ENCODE results near the gene EVA1C. TPM values are rescaled to one million over a fixed set of nuclear protein-coding genes. Genes with fewer than 3 reads are reported as not detected.

The EVA1C gene
- total RNA-seq, 4 donors from 2014 or later = 43.1 to 71.4 (median 51.1) TPM

DNA sequence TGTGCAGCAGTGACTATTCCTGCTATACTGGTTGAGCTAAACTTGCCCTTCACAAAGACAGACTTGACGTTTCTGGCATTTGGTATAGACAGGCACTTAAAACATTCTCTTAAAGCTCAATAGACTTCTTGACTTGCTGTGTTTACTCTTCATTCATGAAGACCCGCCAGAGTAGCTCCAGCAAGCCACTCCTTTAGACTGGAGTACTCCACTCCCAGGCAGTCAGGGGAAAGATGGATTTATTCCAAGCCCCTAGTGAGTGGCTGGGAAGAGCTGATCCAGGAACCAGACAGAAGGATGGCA, 70.7 kb downstream of the EVA1C start:
- WGBS, 2 donors (ENCODE audit: low coverage in 1 of 2) = 42 to 50% methylated on average over 1 to 2 of the region's 2 CpGs
- no peak for ATAC-seq
- no peak overlapping the region for H3K4me3 ChIP-seq
- no peaks in the 10 kb centered on the region for H3K9me3 ChIP-seq
- no peak overlapping the region for H3K27ac ChIP-seq
- H3K36me3 ChIP-seq = peaks cover 0 to 57% of the 10 kb centered on the region in 2 donors
- TF ChIP-seq CTCF (IDR thresholded peaks at IDR 0.05) (no peak), EP300 (IDR thresholded peaks at IDR 0.05) (no peak), POLR2AphosphoS5 (IDR thresholded peaks at IDR 0.05) (no peak), POLR2A (IDR thresholded peaks at IDR 0.05) (no peak)
- no peaks in the 10 kb centered on the region for H3K27me3 ChIP-seq
- peaks cover 0 to 7% (median 0%) of the 10 kb centered on the region in 3 donors for H3K4me1 ChIP-seq

- 86 to 88% methylated on average over 8 to 16 of the region's 16 CpGs for WGBS, 2 donors (ENCODE audit: low coverage in 1 of 2)
- no peaks in the 10 kb centered on the region for H3K9me3 ChIP-seq
- peaks cover 0 to 68% of the 10 kb centered on the region in 2 donors for H3K36me3 ChIP-seq
- H3K27me3 ChIP-seq = no peaks in the 10 kb centered on the region
- no peak overlapping the region for H3K27ac ChIP-seq
- no peaks in the 10 kb centered on the region for H3K4me1 ChIP-seq
- ATAC-seq = no peak
- no peak overlapping the region for H3K4me3 ChIP-seq
- no peak for TF ChIP-seq CTCF (IDR thresholded peaks at IDR 0.05)
These were observed 72.3 kb downstream of the EVA1C start for GRCh38 chr21:32484706-32485380.

DNA sequence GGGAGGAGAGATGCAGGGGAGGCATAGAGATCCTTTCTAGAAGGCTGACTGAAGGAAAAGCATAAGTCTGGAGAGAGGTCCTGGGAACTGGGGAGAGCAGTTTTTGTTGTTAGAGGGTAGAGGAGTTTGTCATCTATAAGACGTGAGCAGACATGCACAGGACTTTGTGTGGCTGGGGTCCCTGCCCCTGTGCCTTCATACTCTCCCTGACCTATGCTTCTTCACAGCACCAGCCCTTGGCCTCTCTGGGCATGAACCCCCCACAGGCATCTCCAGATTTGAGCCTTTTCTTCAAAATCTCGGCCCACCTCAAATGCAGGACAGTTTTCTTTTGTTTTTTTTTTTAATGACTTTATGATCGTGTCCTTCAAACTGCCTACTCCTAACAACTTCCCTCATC, 79.9 kb downstream of the EVA1C start:
- 84 to 85% methylated on average over 3 of the region's 3 CpGs for WGBS, 2 donors (ENCODE audit: low coverage in 1 of 2)
- no peaks in the 10 kb centered on the region for H3K9me3 ChIP-seq
- no peak overlapping the region for H3K27ac ChIP-seq
- H3K36me3 ChIP-seq = peaks cover 0 to 62% of the 10 kb centered on the region in 2 donors
- no peaks in the 10 kb centered on the region for H3K27me3 ChIP-seq
- H3K4me1 ChIP-seq = peaks cover 0 to 18% (median 0%) of the 10 kb centered on the region in 3 donors
- H3K4me3 ChIP-seq = no peak overlapping the region
- no peak for ATAC-seq
- TF ChIP-seq POLR2AphosphoS5 (IDR thresholded peaks at IDR 0.05) (no peak), POLR2A (IDR thresholded peaks at IDR 0.05) (no peak), CTCF (IDR thresholded peaks at IDR 0.05) (no peak), EP300 (IDR thresholded peaks at IDR 0.05) (no peak)

GRCh38 chr21:32494934-32495709, 82.6 kb downstream of the EVA1C start:
- TF ChIP-seq POLR2AphosphoS5 (IDR thresholded peaks at IDR 0.05) (no peak), EP300 (IDR thresholded peaks at IDR 0.05) (no peak), CTCF (IDR thresholded peaks at IDR 0.05) (no peak), POLR2A (IDR thresholded peaks at IDR 0.05) (no peak)
- Histone ChIP-seq H3K4me1 (peaks cover 0 to 34% (median 10%) of the 10 kb centered on the region in 3 donors), H3K9me3 (no peaks in the 10 kb centered on the region), H3K27ac (no peak overlapping the region), H3K36me3 (peaks cover 0 to 58% of the 10 kb centered on the region in 2 donors), H3K4me3 (no peak overlapping the region), H3K27me3 (no peaks in the 10 kb centered on the region)
- WGBS, 2 donors (ENCODE audit: low coverage in 1 of 2) = 51 to 84% methylated on average over 9 to 10 of the region's 10 CpGs
- ATAC-seq = no peak

- peaks cover 0 to 34% (median 10%) of the 10 kb centered on the region in 3 donors for H3K4me1 ChIP-seq
These were observed 84.1 kb downstream of the EVA1C start for GRCh38 chr21:32496568-32496967.

More at GRCh38 chr21:32496568-32496967, 84.1 kb downstream of the EVA1C start:
- Histone ChIP-seq H3K9me3 (no peaks in the 10 kb centered on the region), H3K36me3 (peaks cover 0 to 57% of the 10 kb centered on the region in 2 donors), H3K4me3 (no peak overlapping the region), H3K27ac (no peak overlapping the region), H3K27me3 (no peaks in the 10 kb centered on the region)
- ATAC-seq = no peak
- TF ChIP-seq POLR2AphosphoS5 (IDR thresholded peaks at IDR 0.05) = no peak
- TF ChIP-seq CTCF (IDR thresholded peaks at IDR 0.05) = no peak
- TF ChIP-seq POLR2A (IDR thresholded peaks at IDR 0.05) = no peak
- no peak for TF ChIP-seq EP300 (IDR thresholded peaks at IDR 0.05)
- 61 to 83% methylated on average over 2 to 4 of the region's 6 CpGs for WGBS, 2 donors (ENCODE audit: low coverage in 1 of 2)

Data from gastroesophageal sphincter (tissue), 4 donors.